Kidney (tissue), 14 donors: ENCODE data around the gene TMEM121. TPM values are rescaled to one million over a fixed set of nuclear protein-coding genes. Genes with fewer than 3 reads are reported as not detected.

Source experiments
- DNase-seq, 5 donors: peaks; one replicate each; pipeline ENCODE4 v3.0.0-alpha.2; 2013 to 2020
- FAIRE-seq: peaks from 2 replicates; lab custom pipeline; 2012; peaks lifted over from hg19 to GRCh38; lab: Jason Lieb, UNC
- H3K27ac ChIP-seq, 2 donors: one replicate each; pipeline ENCODE4 v1.7.0; 2013; ENCODE audit warnings: low read depth in 2 of 2, low read length in 2 of 2, inconsistent platforms in 1 of 2
- H3K27me3 ChIP-seq: one replicate; pipeline ENCODE4 v1.7.1; 2013; ENCODE audit warnings: low read length, inconsistent platforms; ENCODE audit not compliant: control insufficient read depth, insufficient read depth
- H3K36me3 ChIP-seq, 3 donors: one replicate each; pipeline versions ENCODE4 v1.7.0 to v1.7.1; 2013; ENCODE audit warnings: low read length in 3 of 3, control low read depth in 1 of 3, inconsistent platforms in 1 of 3; ENCODE audit not compliant: insufficient read depth in 3 of 3, control insufficient read depth in 2 of 3
- H3K4me1 ChIP-seq, 3 donors: one replicate each; pipeline versions ENCODE4 v1.7.0 to v1.7.1; 2013; ENCODE audit warnings: low read length in 3 of 3, inconsistent platforms in 1 of 3, low read depth in 1 of 3; ENCODE audit not compliant: control insufficient read depth in 2 of 3, insufficient read depth in 2 of 3
- H3K4me3 ChIP-seq, 3 donors: one replicate each; pipeline versions ENCODE4 v1.7.0 to v1.8.1; 2013; ENCODE audit warnings: low read length in 3 of 3, control low read depth in 1 of 3, inconsistent platforms in 1 of 3
- H3K9ac ChIP-seq, 3 donors: one replicate each; pipeline versions ENCODE4 v1.7.0 to v1.7.1; 2013; ENCODE audit warnings: low read length in 3 of 3, control low read depth in 1 of 3, inconsistent platforms in 1 of 3
- H3K9me3 ChIP-seq, 3 donors: one replicate each; pipeline versions ENCODE4 v1.7.0 to v1.7.1; 2013; ENCODE audit warnings: low read length in 3 of 3, control low read depth in 1 of 3, inconsistent platforms in 1 of 3; ENCODE audit not compliant: control insufficient read depth in 2 of 3, insufficient read depth in 1 of 3
- CTCF ChIP-seq: IDR thresholded peaks from 3 replicates; pipeline ENCODE4 v1.5.1; 2012; ENCODE audit warnings: mild to moderate bottlenecking, moderate library complexity, borderline replicate concordance; ENCODE audit not compliant: insufficient read depth; ENCODE audit errors: extremely low read depth
- intact Hi-C: fragments of 100-400 bp; cut with DNase I; formaldehyde crosslinking; loops from one replicate; pipeline ENCODE4 v1.11.1; 2022
- polyA plus RNA-seq: library from polyadenylated mRNA; stranded (reverse); fragments of 350-450 nt; fragmentation: Illumina TruSeq; extraction: RNeasy Lipid Tissue Mini Kit (QIAGEN cat#74804); gene quantifications from one replicate; pipeline ENCODE4 v1.2.3, GENCODE V29; 2014; ENCODE audit warnings: low read depth, low replicate concordance; ENCODE audit not compliant: insufficient read depth
- total RNA-seq: library from RNA; stranded (reverse); fragmentation: NEBNext Ultra II Directional; extraction: Animal tissue kit (Norgen Biotek cat#: 25700); gene quantifications from one replicate; pipeline ENCODE4 v1.2.1, GENCODE V29; 2021
- donor health status: control.
- donor health status: control.
- donor health status: control.
- donor health status: control.
- donor health status: control.
- donor health status: DM: yes; HTN: yes; CAD: no.
- donor health status: Normal renal cell carcinoma (clear cell type).

Gene TMEM121
- total and polyA plus RNA-seq, 2 donors from 2014 or later: 3.1 to 4.1 TPM

- H3K27ac ChIP-seq: peak overlapping the region; percentile 32 to 99
- peak overlapping the region in 1 of 3 donors; percentile 84 for H3K9ac ChIP-seq
- no peak overlapping the region for H3K4me3 ChIP-seq
- H3K27me3 ChIP-seq: no peaks in the 10 kb centered on the region
- peaks cover 0 to 45% (median 25%) of the 10 kb centered on the region in 3 donors for H3K4me1 ChIP-seq
- no peaks in the 10 kb centered on the region for H3K9me3 ChIP-seq
- H3K36me3 ChIP-seq: peaks cover 0 to 5% (median 0%) of the 10 kb centered on the region in 3 donors
- intact Hi-C loops: no loop called here
- FAIRE-seq (no peak), DNase-seq (peak in 1 of 5 donors; percentile 83)
- TF ChIP-seq CTCF: no peak
Measured at GRCh38 chr14:105480199-105480746, 46.1 kb upstream of the TMEM121 start.

- Histone ChIP-seq H3K9ac (peak overlapping the region in 2 of 3 donors; percentile 72 to 84), H3K9me3 (no peaks in the 10 kb centered on the region), H3K4me1 (peaks cover 0 to 50% (median 26%) of the 10 kb centered on the region in 3 donors), H3K27me3 (no peaks in the 10 kb centered on the region), H3K4me3 (peak overlapping the region; percentile 43 to 59 (median 44)), H3K27ac (peak overlapping the region; percentile 96 to 99), H3K36me3 (peaks cover 0 to 5% (median 0%) of the 10 kb centered on the region in 3 donors)
- DNase-seq (peak; percentile 95 to 96 (median 95)), FAIRE-seq (no peak)
- peak; percentile 99 for TF ChIP-seq CTCF
- intact Hi-C loops: no loop called here
Measured at GRCh38 chr14:105480807-105481801, 45.3 kb upstream of the TMEM121 start.

- intact Hi-C loops: no loop called here
Measured at GRCh38 chr14:105481886-105482457, 44.4 kb upstream of the TMEM121 start.

More at GRCh38 chr14:105481886-105482457, 44.4 kb upstream of the TMEM121 start:
- H3K27ac ChIP-seq: peak overlapping the region; percentile 96 to 99
- H3K4me1 ChIP-seq: peaks cover 0 to 46% (median 25%) of the 10 kb centered on the region in 3 donors
- peak overlapping the region in 2 of 3 donors; percentile 59 to 65 for H3K9ac ChIP-seq
- DNase-seq: peak; percentile 97 to 99 (median 98)
- H3K4me3 ChIP-seq: peak overlapping the region in 1 of 3 donors; percentile 37
- no peaks in the 10 kb centered on the region for H3K27me3 ChIP-seq
- FAIRE-seq: no peak
- no peaks in the 10 kb centered on the region for H3K9me3 ChIP-seq
- peaks cover 0 to 5% (median 0%) of the 10 kb centered on the region in 3 donors for H3K36me3 ChIP-seq
- TF ChIP-seq CTCF: no peak
